Esophagus muscularis mucosa (tissue), 4 donors: ENCODE results near the gene CELF2. TPM values are rescaled to one million over a fixed set of nuclear protein-coding genes. Genes with fewer than 3 reads are reported as not detected.
A peak's percentile ranks its signal among the peaks of the same experiment; 100 is the strongest.

ENCODE experiments used
- DNase-seq: peaks from one replicate; pipeline ENCODE4 v3.0.0-alpha.2; 2017; ENCODE audit errors: extremely low spot score
- H3K27ac ChIP-seq, 4 donors: fragments of 200-600 bp; sonication (generic); replicated peaks in 1 of 4; 1 replicate in 3 of 4; 2 replicates in 1 of 4; pipeline ENCODE4 v1.5.1; 2016 to 2019; ENCODE audit warnings: mild to moderate bottlenecking in 1 of 4
- H3K27me3 ChIP-seq, 4 donors: fragments of 200-600 bp; sonication (generic); one replicate each; pipeline versions ENCODE4 v1.5.1 to v1.6.0; 2016 to 2019
- H3K36me3 ChIP-seq, 4 donors: fragments of 200-600 bp; sonication (generic); one replicate each; pipeline ENCODE4 v1.5.1; 2016 to 2019
- H3K4me1 ChIP-seq, 4 donors: fragments of 200-600 bp; sonication (generic); one replicate each; pipeline ENCODE4 v1.5.1; 2016 to 2019
- H3K4me3 ChIP-seq, 4 donors: fragments of 200-600 bp; sonication (generic); 1 replicate in 2 of 4; 2 replicates in 2 of 4; pipeline ENCODE4 v1.5.1; 2016 to 2019; ENCODE audit warnings: mild to moderate bottlenecking in 4 of 4, moderate library complexity in 1 of 4
- H3K9me3 ChIP-seq, 4 donors: fragments of 200-600 bp; sonication (generic); 1 replicate in 3 of 4; 2 replicates in 1 of 4; pipeline ENCODE4 v1.5.1; 2016 to 2019
- EP300 ChIP-seq: sonication (generic); formaldehyde crosslinking; IDR thresholded peaks from one replicate; pipeline ENCODE4 v1.6.1; 2017; ENCODE audit warnings: antibody characterized with exemption
- POLR2A ChIP-seq: fragments of 450-650 bp; IDR thresholded peaks from one replicate; pipeline ENCODE4 v1.6.1; 2017; ENCODE audit warnings: antibody characterized with exemption, moderate library complexity, mild to moderate bottlenecking, low read depth
- POLR2AphosphoS5 ChIP-seq, 2 donors: sonication (generic); formaldehyde crosslinking; IDR thresholded peaks; one replicate each; pipeline ENCODE4 v1.6.1; 2017; ENCODE audit warnings: antibody characterized with exemption in 2 of 2
- WGBS: methylation state at CpG from one replicate; pipeline ENCODE4 v1.1.5; 2018; 5-methylcytosine and 5-hydroxymethylcytosine counted together
- intact Hi-C: fragments of 100-400 bp; cut with DNase I; formaldehyde crosslinking; loops from one replicate; pipeline ENCODE4 v1.15.1; 2023
- total RNA-seq, 4 donors: library from RNA; depleted of rRNA; stranded (reverse); fragments of >200 nt; gene quantifications; one replicate each; pipeline versions ENCODE4 v1.1.0 to v1.2.1, GENCODE V29; 2016
- TF ChIP-seq, protein P1 (sequence below), 3 experiments: fragments of 200-600 bp in 2 of 3; fragments of 450-650 bp in 1 of 3; sonication (generic) in 2 of 3; IDR thresholded peaks; one replicate each; pipeline ENCODE4 v1.5.1; 2017 to 2019; ENCODE audit warnings: antibody characterized with exemption in 3 of 3, mild to moderate bottlenecking in 2 of 3, moderate library complexity in 1 of 3

CELF2 gene
- total RNA-seq, 4 donors from 2014 or later = 81.8 to 128 (median 104) TPM

DNA sequence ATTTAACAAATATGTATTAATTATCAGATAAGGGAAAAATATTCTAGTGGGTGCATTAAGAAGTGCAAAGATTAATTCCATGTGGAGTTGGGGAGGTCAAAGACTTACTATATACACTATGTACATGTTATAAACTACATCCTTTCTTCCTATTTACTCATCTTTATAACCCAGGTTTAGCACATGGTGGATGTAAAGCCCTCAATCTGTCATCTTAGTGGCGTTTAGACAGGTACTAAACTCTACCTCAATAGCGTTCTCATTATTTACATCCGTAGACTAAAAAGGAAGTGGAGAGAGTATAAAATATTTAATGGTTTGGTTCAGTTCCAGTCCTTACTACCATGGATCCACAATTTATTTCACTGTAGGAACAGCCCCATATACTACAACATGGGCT, 14.8 kb upstream of the CELF2 start:
- Histone ChIP-seq H3K36me3 (no peaks in the 10 kb centered on the region), H3K9me3 (no peaks in the 10 kb centered on the region), H3K4me3 (no peak overlapping the region), H3K27me3 (no peaks in the 10 kb centered on the region), H3K4me1 (peaks cover 0 to 9% (median 5%) of the 10 kb centered on the region in 4 donors), H3K27ac (no peak overlapping the region)
- intact Hi-C loops = no loop called here
- 90% methylated on average over 3 of the region's 3 CpGs for whole genome bisulfite sequencing
- TF ChIP-seq, protein P1, sequence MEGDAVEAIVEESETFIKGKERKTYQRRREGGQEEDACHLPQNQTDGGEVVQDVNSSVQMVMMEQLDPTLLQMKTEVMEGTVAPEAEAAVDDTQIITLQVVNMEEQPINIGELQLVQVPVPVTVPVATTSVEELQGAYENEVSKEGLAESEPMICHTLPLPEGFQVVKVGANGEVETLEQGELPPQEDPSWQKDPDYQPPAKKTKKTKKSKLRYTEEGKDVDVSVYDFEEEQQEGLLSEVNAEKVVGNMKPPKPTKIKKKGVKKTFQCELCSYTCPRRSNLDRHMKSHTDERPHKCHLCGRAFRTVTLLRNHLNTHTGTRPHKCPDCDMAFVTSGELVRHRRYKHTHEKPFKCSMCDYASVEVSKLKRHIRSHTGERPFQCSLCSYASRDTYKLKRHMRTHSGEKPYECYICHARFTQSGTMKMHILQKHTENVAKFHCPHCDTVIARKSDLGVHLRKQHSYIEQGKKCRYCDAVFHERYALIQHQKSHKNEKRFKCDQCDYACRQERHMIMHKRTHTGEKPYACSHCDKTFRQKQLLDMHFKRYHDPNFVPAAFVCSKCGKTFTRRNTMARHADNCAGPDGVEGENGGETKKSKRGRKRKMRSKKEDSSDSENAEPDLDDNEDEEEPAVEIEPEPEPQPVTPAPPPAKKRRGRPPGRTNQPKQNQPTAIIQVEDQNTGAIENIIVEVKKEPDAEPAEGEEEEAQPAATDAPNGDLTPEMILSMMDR (IDR thresholded peaks at IDR 0.05) = no peak
- TF ChIP-seq POLR2A (no peak), POLR2AphosphoS5 (IDR thresholded peaks at IDR 0.05) (no peak), EP300 (no peak)
- no peak for DNase-seq

DNA sequence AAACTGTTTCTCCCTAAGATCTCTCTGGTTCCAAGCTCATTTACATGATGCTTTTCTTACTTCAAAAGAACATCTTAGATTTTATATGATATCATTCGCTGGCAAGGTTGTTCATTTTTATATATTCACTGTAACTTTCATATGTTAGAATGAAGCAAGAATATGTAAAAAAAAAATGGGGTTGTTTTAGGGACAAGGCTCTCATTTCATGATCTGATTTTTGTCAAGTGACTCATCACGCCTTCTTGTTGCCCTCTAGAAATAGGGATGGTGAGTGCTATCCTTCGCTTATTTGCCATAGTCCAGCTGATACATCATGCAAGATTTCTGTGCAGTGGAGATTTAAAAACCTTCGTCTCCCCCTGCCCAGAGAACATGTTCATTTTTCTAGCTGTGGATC, 14.0 kb upstream of the CELF2 start:
- H3K4me3 ChIP-seq = no peak overlapping the region
- 89% methylated on average over 4 of the region's 4 CpGs for WGBS

DNA sequence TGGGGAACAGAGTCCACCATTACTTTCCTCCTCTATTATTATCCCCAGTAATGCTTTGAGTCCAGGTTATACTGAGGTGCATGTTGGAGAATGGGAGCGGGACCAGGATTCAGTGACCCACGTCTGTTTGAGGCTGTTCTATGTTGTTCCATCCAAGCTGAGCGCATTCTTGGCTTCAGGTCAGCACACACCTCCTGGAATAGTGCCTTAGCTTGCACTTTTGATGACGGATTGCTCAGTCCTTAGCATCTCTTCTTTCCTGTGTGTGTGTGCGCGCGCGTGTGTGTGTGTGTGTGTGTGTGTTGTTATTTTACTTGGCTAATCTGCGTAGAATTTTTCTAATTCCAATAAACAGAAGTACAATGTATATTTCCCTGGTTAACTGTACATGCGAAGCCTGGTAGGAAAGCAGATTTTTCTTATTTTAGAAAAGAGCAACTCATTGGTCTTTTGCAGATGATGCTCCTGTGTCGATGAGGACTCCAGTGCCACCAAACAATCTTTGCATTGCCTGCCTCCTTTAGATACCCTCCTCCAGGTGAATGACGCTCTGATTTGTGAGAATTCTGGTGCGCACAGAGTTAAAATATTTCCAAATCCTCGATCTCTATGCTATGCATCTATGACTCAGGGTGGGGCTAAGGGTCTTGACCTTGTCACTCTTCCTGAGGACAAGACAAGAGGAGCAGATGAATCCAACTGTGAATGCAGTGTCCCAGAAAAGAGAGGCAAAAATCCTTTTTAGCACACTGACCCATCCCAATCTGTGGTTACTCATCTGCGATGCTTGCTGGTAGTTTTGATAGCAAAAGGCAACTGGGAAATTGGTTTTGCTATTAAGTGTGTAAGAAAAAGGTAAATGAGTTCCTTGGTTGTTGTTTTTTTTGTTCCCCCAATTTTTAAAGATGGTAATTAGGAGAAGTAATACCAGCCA, 13.3 kb upstream of the CELF2 start:
- no peaks in the 10 kb centered on the region for H3K36me3 ChIP-seq
- H3K27me3 ChIP-seq = no peaks in the 10 kb centered on the region
- intact Hi-C loops = no loop called here
- peaks cover 0 to 12% (median 6%) of the 10 kb centered on the region in 4 donors for H3K4me1 ChIP-seq
- no peaks in the 10 kb centered on the region for H3K9me3 ChIP-seq
- WGBS = 72% methylated on average over 15 of the region's 15 CpGs
- no peak overlapping the region for H3K4me3 ChIP-seq
- DNase-seq = peak; percentile 79
- TF ChIP-seq EP300 = no peak
- TF ChIP-seq POLR2A = no peak
- no peak for TF ChIP-seq POLR2AphosphoS5 (IDR thresholded peaks at IDR 0.05)
- TF ChIP-seq, protein P1 (IDR thresholded peaks at IDR 0.05) = no peak
- no peak overlapping the region for H3K27ac ChIP-seq

More for the DNA sequence above, 14.0 kb upstream of the CELF2 start:
- H3K27ac ChIP-seq = no peak overlapping the region
- intact Hi-C loops = no loop called here
- H3K27me3 ChIP-seq = no peaks in the 10 kb centered on the region
- peaks cover 0 to 9% (median 5%) of the 10 kb centered on the region in 4 donors for H3K4me1 ChIP-seq
- DNase-seq = no peak
- TF ChIP-seq EP300 (no peak), POLR2AphosphoS5 (IDR thresholded peaks at IDR 0.05) (no peak), POLR2A (no peak)
- TF ChIP-seq, protein P1 (IDR thresholded peaks at IDR 0.05) = no peak
- no peaks in the 10 kb centered on the region for H3K9me3 ChIP-seq
- no peaks in the 10 kb centered on the region for H3K36me3 ChIP-seq

DNA sequence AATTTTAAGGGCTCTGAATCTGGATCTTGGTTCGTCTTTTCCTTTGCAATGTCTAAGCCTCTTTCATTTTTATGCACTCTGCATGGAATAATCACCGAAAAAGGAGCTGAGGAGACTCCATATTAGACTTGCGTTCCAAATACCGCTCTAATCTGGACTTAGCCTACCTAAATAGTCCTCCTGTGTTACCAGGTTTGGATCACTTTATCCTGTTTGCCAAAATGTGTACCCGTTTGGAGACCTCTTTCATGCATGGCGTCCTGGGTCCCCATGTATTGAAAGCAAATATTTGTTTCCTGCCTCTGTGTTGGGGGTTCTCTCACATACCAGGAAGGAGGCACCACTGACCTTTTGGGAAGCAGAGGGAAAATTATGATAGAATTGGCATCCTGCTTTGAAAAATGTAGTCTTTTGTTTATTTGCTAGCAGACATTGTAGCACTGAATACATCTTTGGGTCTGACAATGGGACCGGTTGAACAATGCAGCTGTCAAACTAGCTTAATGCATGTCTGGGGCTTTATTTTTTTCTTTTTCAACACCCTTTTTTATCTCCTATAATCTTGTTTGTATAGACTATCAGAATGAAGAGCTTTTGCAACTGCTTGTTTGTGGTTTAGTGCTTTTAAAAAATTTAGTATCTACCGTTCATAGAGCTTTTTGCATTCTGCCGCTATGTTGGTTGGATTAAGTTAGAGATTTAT, 11.8 kb upstream of the CELF2 start:
- DNase-seq = peak; percentile 57
- Histone ChIP-seq H3K27ac (peak overlapping the region in 1 of 4 donors; percentile 18), H3K9me3 (no peaks in the 10 kb centered on the region), H3K27me3 (no peaks in the 10 kb centered on the region), H3K4me1 (peaks cover 0 to 18% (median 6%) of the 10 kb centered on the region in 4 donors), H3K36me3 (no peaks in the 10 kb centered on the region), H3K4me3 (peak overlapping the region; percentile 10 to 26 (median 20))
- 84% methylated on average over 9 of the region's 9 CpGs for WGBS
- intact Hi-C loops = no loop called here
- TF ChIP-seq POLR2AphosphoS5 (IDR thresholded peaks at IDR 0.05) = no peak
- no peak for TF ChIP-seq POLR2A
- TF ChIP-seq EP300 = no peak
- TF ChIP-seq, protein P1 (IDR thresholded peaks at IDR 0.05) = no peak
